PC-3 (cell line): ENCODE measurements around the gene ZNHIT1. TPM values are rescaled to one million over a fixed set of nuclear protein-coding genes. Genes with fewer than 3 reads are reported as not detected.
"Not testable (repeated sequence)": the region's sequence is repeated elsewhere in the genome, so short reads cannot be mapped to it uniquely, and the experiment has no call there.

Source experiments
- ATAC-seq: fragments of 200-7000 bp; cut with Tn5 transposase; 2 replicates; pipeline ENCODE4 v1.9.1; 2020; ENCODE audit warnings: mild to moderate bottlenecking, moderate library complexity
- BruUV-seq: library from RNA; stranded (reverse); fragments of 400-500 nt; replicated peaks from 2 replicates; lab custom pipeline; 2021; lab: Mats Ljungman, UMichigan
- CTCF ChIA-PET: fragments of 300-600 bp; sonication (Branson Sonifier 250); formaldehyde crosslinking; loops from one replicate; lab custom pipeline; 2022; ENCODE audit warnings: antibody characterized with exemption; lab: Charles Lee
- POLR2A ChIA-PET: fragments of 300-600 bp; sonication (Branson Sonifier 250); formaldehyde crosslinking; loops from one replicate; lab custom pipeline; 2022; ENCODE audit warnings: antibody characterized with exemption; ENCODE audit not compliant: unreplicated experiment; lab: Charles Lee
- DNase-seq: peaks from one replicate; pipeline ENCODE4 v3.0.0-alpha.2; 2015
- H2AFZ ChIP-seq: fragments of 300-600 bp; sonication (generic); 2 replicates; pipeline ENCODE4 v1.6.0; 2016; ENCODE audit warnings: antibody characterized with exemption, low read length
- H3F3A ChIP-seq: fragments of 300-600 bp; sonication (generic); one replicate; pipeline ENCODE4 v1.6.0; 2017; ENCODE audit warnings: antibody characterized with exemption, low read length, control low read depth, mild to moderate bottlenecking; ENCODE audit not compliant: unreplicated experiment
- H3K27ac ChIP-seq: fragments of 300-600 bp; sonication (generic); 2 replicates; pipeline ENCODE4 v1.5.1; 2016; ENCODE audit warnings: mild to moderate bottlenecking, low read length
- H3K27me3 ChIP-seq: fragments of 300-600 bp; sonication (generic); 2 replicates; pipeline ENCODE4 v1.6.1; 2016; ENCODE audit warnings: low read length, mixed read lengths
- H3K36me3 ChIP-seq: fragments of 300-600 bp; sonication (generic); 2 replicates; pipeline ENCODE4 v1.6.1; 2016; ENCODE audit warnings: low read depth, mixed run types, low read length, mixed read lengths
- H3K4me1 ChIP-seq: fragments of 300-600 bp; sonication (generic); 2 replicates; pipeline ENCODE4 v1.5.1; 2016; ENCODE audit warnings: low read length; ENCODE audit not compliant: insufficient read depth
- H3K4me2 ChIP-seq: fragments of 300-600 bp; sonication (generic); 2 replicates; pipeline ENCODE4 v1.6.0; 2016; ENCODE audit warnings: low read length
- H3K4me3 ChIP-seq: fragments of 300-600 bp; sonication (generic); 2 replicates; pipeline ENCODE4 v1.5.1; 2016; ENCODE audit warnings: mild to moderate bottlenecking, low read length, mixed read lengths
- H3K79me2 ChIP-seq: fragments of 300-600 bp; sonication (generic); 2 replicates; pipeline ENCODE4 v1.6.1; 2017; ENCODE audit warnings: low read length, mixed read lengths
- H3K9ac ChIP-seq: fragments of 300-600 bp; sonication (generic); 2 replicates; pipeline ENCODE4 v1.6.0; 2016; ENCODE audit warnings: mild to moderate bottlenecking, low read length
- H3K9me2 ChIP-seq: fragments of 300-600 bp; sonication (generic); replicated peaks from 2 replicates; pipeline ENCODE4 v1.6.1; 2016; ENCODE audit warnings: mixed run types, low read length, mixed read lengths
- H3K9me3 ChIP-seq: fragments of 300-600 bp; sonication (generic); 2 replicates; pipeline ENCODE4 v1.6.1; 2016; ENCODE audit warnings: low read length, mixed read lengths
- H4K20me1 ChIP-seq: fragments of 300-600 bp; sonication (generic); 2 replicates; pipeline ENCODE4 v1.6.1; 2016; ENCODE audit warnings: low read length, mixed read lengths
- CTCF ChIP-seq: fragments of 300-600 bp; sonication (generic); conservative IDR thresholded peaks from 2 replicates; pipeline ENCODE4 v1.5.1; 2017; ENCODE audit warnings: antibody characterized with exemption, low read depth, mild to moderate bottlenecking, low read length
- EZH2 ChIP-seq: fragments of 300-600 bp; sonication (generic); IDR thresholded peaks from one replicate; pipeline ENCODE4 v1.6.1; 2017; ENCODE audit warnings: antibody characterized with exemption, mild to moderate bottlenecking, low read length; ENCODE audit not compliant: unreplicated experiment
- EZH2phosphoT487 ChIP-seq: fragments of 300-600 bp; sonication (generic); IDR thresholded peaks from 2 replicates; pipeline ENCODE4 v1.6.1; 2018; ENCODE audit warnings: mild to moderate bottlenecking, antibody characterized with exemption, low read length, borderline replicate concordance
- intact Hi-C: fragments of 100-400 bp; cut with micrococcal nuclease; formaldehyde crosslinking; loops from 2 replicates; pipeline ENCODE4 v1.9.0; 2023
- total RNA-seq: library from RNA; depleted of rRNA; stranded (reverse); fragments of >200 nt; gene quantifications from 2 replicates; pipeline ENCODE4 v1.2.3, GENCODE V29; 2014

The ZNHIT1 gene
- total RNA-seq, 1 experiment from 2014 or later: 188 TPM

- Histone ChIP-seq H3K4me1 (no peaks in the 10 kb centered on the region), H3K79me2 (peaks cover 13% of the 10 kb centered on the region), H3F3A (no peaks in the 10 kb centered on the region), H3K4me2 (no peak overlapping the region), H3K4me3 (no peak overlapping the region), H3K27me3 (no peaks in the 10 kb centered on the region), H2AFZ (no peak overlapping the region), H3K9me3 (no peaks in the 10 kb centered on the region), H3K36me3 (no peaks in the 10 kb centered on the region), H3K9me2 (no peaks in the 10 kb centered on the region), H3K9ac (no peak overlapping the region), H4K20me1 (no peaks in the 10 kb centered on the region), H3K27ac (no peak overlapping the region)
- DNase-seq (no peak), ATAC-seq (no peak)
- TF ChIP-seq EZH2 (no peak), CTCF (no peak), EZH2phosphoT487 (no peak)
- POLR2A ChIA-PET: no interaction called here
- no TSS peak for BruUV-seq
- intact Hi-C loops: no loop called here
- CTCF ChIA-PET: interaction anchor here (0.6 to 0.7 kb wide), 2 partner anchors 27 to 287 kb away, joined by 5 to 10 read pairs; no protein-coding TSS in a partner anchor
Observed at GRCh38 chr7:101255796-101256195, 37.8 kb downstream of the ZNHIT1 start.

DNA sequence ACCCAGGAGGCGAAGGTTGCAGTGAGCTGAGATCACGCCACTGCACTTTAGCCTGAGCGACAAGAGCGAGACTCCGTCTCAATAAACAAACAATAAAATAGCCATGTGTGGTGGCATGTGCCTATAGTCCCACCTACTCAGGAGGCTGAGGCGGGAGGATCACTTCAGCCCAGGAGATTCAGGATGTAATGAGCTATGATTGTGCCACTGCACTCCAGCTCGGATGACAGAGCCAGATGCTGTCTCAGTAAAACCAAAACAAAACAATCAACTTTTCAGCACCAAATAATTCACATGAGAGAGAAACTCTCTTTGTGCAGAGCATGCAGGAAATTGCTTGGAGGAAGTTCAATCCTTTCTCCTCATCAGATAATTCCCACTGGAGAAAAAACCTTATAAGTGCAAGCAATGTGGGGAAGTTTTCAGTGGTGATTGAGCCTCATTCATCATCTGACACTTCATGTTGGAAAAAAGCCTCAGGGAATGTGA, 40.3 kb downstream of the ZNHIT1 start:
- Histone ChIP-seq H4K20me1 (no peaks in the 10 kb centered on the region), H3K4me3 (no peak overlapping the region), H3K9me2 (no peaks in the 10 kb centered on the region), H2AFZ (no peak overlapping the region), H3K27me3 (no peaks in the 10 kb centered on the region), H3K4me2 (no peak overlapping the region), H3K79me2 (no peaks in the 10 kb centered on the region), H3K27ac (no peak overlapping the region), H3K4me1 (no peaks in the 10 kb centered on the region), H3F3A (no peaks in the 10 kb centered on the region), H3K36me3 (no peaks in the 10 kb centered on the region), H3K9ac (no peak overlapping the region), H3K9me3 (no peaks in the 10 kb centered on the region)
- ChIA-PET CTCF (interaction anchor here (0.5 kb wide), 1 partner anchor 33 kb away, joined by 7 read pairs; no protein-coding TSS in a partner anchor), POLR2A (no interaction called here)
- intact Hi-C loops: no loop called here
- ATAC-seq: no peak
- BruUV-seq: no TSS peak
- DNase-seq: no peak
- TF ChIP-seq EZH2phosphoT487 (no peak), CTCF (no peak), EZH2 (no peak)

- H3K27ac ChIP-seq, H3K36me3 ChIP-seq, CTCF ChIA-PET, H3F3A ChIP-seq, H3K27me3 ChIP-seq, intact Hi-C loops, DNase-seq, H3K9me2 ChIP-seq, H4K20me1 ChIP-seq, H3K4me2 ChIP-seq, BruUV-seq, H3K4me1 ChIP-seq, H3K9ac ChIP-seq, H3K79me2 ChIP-seq, H3K9me3 ChIP-seq, H3K4me3 ChIP-seq, POLR2A ChIA-PET, H2AFZ ChIP-seq: not testable (repeated sequence)
- ATAC-seq: peak; percentile 24; the same call in 1 of the 2 replicates
Observed at GRCh38 chr7:101264102-101264706, 46.2 kb downstream of the ZNHIT1 start.
